Measurements from ENCODE around the gene MMP23B.
"Not testable (repeated sequence)": the region's sequence is repeated elsewhere in the genome, so short reads cannot be mapped to it uniquely, and the experiment has no call there.

Gene MMP23B

GRCh38 chr1:1636621-1637478 lies 4.9 kb downstream of the MMP23B start:
- DNase-seq = not testable (repeated sequence)

GRCh38 chr1:1637479-1637875 lies 5.5 kb downstream of the MMP23B start:
- DNase-seq = not testable (repeated sequence)

GRCh38 chr1:1638528-1638927 lies 6.6 kb downstream of the MMP23B start:
- DNase-seq = not testable (repeated sequence)

GRCh38 chr1:1639368-1639767 lies 7.4 kb downstream of the MMP23B start:
- not testable (repeated sequence) for DNase-seq

GRCh38 chr1:1640081-1640480 lies 8.1 kb downstream of the MMP23B start:
- not testable (repeated sequence) for DNase-seq

GRCh38 chr1:1640711-1641461 lies 8.9 kb downstream of the MMP23B start:
- DNase-seq = not testable (repeated sequence)

- not testable (repeated sequence) for DNase-seq
Measured at GRCh38 chr1:1646326-1646725, 14.4 kb downstream of the MMP23B start.

GRCh38 chr1:1647567-1648241 lies 15.7 kb downstream of the MMP23B start:
- DNase-seq = not testable (repeated sequence)

GRCh38 chr1:1648265-1648664 lies 16.3 kb downstream of the MMP23B start:
- DNase-seq = not testable (repeated sequence)

GRCh38 chr1:1658583-1659549 lies 26.9 kb downstream of the MMP23B start, which contains the start of gene CDK11B:
Gene CDK11B, minus strand, starts transcription at chr1:1659004. Its CDS starts 1,519 bp downstream, at chr1:1657485.
- DNase-seq = peak; percentile 28

GRCh38 chr1:1662392-1662791 lies 30.4 kb downstream of the MMP23B start:
- not testable (repeated sequence) for DNase-seq

- DNase-seq = not testable (repeated sequence)
Measured at GRCh38 chr1:1662830-1663560, 31.0 kb downstream of the MMP23B start.

- DNase-seq = not testable (repeated sequence)
Measured at GRCh38 chr1:1664318-1664717, 32.3 kb downstream of the MMP23B start.

GRCh38 chr1:1664941-1665814 lies 33.2 kb downstream of the MMP23B start:
- DNase-seq = no peak

GRCh38 chr1:1665815-1666251 lies 33.9 kb downstream of the MMP23B start:
- DNase-seq = no peak

- DNase-seq = no peak
Measured at GRCh38 chr1:1666526-1666925, 34.6 kb downstream of the MMP23B start.

- no peak for DNase-seq
Measured at GRCh38 chr1:1669468-1670440, 37.8 kb downstream of the MMP23B start.

GRCh38 chr1:1670866-1671265 lies 38.9 kb downstream of the MMP23B start:
- no peak for DNase-seq

All from NCI-H2029 treated with DMSO at 0.1 percent for 48 hours (cell line).